ENCODE measurements around the gene ZNF614.
"Not testable (repeated sequence)": the region's sequence is repeated elsewhere in the genome, so short reads cannot be mapped to it uniquely, and the experiment has no call there.

DNA sequence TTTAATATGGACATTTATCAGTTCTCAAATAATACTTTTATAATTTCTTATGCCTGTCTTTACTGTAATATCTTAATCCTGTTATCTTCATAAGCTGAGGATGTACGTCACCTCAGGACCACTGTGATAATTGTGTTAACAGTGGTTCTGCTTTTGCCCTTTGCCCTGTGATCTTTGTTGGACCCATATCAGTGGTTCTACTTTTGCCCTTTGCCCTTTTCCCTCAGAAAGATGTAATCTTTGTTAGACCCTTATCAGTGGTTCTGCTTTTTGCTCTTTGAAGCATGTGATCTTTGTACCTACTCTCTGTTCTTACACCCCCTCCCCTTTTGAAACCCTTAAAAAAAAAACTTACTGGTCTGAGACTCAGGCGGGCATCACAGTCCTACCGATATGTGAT is 28.3 kb upstream of the ZNF614 start:
- TF ChIP-seq, protein P1, sequence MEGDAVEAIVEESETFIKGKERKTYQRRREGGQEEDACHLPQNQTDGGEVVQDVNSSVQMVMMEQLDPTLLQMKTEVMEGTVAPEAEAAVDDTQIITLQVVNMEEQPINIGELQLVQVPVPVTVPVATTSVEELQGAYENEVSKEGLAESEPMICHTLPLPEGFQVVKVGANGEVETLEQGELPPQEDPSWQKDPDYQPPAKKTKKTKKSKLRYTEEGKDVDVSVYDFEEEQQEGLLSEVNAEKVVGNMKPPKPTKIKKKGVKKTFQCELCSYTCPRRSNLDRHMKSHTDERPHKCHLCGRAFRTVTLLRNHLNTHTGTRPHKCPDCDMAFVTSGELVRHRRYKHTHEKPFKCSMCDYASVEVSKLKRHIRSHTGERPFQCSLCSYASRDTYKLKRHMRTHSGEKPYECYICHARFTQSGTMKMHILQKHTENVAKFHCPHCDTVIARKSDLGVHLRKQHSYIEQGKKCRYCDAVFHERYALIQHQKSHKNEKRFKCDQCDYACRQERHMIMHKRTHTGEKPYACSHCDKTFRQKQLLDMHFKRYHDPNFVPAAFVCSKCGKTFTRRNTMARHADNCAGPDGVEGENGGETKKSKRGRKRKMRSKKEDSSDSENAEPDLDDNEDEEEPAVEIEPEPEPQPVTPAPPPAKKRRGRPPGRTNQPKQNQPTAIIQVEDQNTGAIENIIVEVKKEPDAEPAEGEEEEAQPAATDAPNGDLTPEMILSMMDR (IDR thresholded peaks at IDR 0.05; ENCODE audit: insufficient read depth, low read length): not testable (repeated sequence)
- not testable (repeated sequence) for TF ChIP-seq POLR2AphosphoS5 (IDR thresholded peaks at IDR 0.05; ENCODE audit: low read depth)
